Peyer's patch (tissue), 4 donors: Measurements from ENCODE around the gene PTPRM. TPM values are rescaled to one million over a fixed set of nuclear protein-coding genes. Genes with fewer than 3 reads are reported as not detected.

Experiments
- DNase-seq, 3 donors: peaks; one replicate each; pipeline ENCODE4 v3.0.0-alpha.2; 2017 to 2019
- H3K27ac ChIP-seq, 4 donors: fragments of 200-600 bp; sonication (generic); one replicate each; pipeline ENCODE4 v1.5.1; 2016 to 2019
- H3K27me3 ChIP-seq, 2 donors: fragments of 200-600 bp; sonication (generic); one replicate each; pipeline ENCODE4 v1.5.1; 2019
- H3K36me3 ChIP-seq, 3 donors: fragments of 200-600 bp; sonication (generic); one replicate each; pipeline ENCODE4 v1.5.1; 2016 to 2019
- H3K4me1 ChIP-seq, 4 donors: fragments of 200-600 bp; sonication (generic); one replicate each; pipeline ENCODE4 v1.5.1; 2016 to 2019
- H3K4me3 ChIP-seq, 4 donors: fragments of 200-600 bp; sonication (generic); 1 replicate in 3 of 4; 2 replicates in 1 of 4; pipeline ENCODE4 v1.5.1; 2016 to 2019; ENCODE audit warnings: mild to moderate bottlenecking in 1 of 4
- H3K9me3 ChIP-seq, 4 donors: fragments of 200-600 bp; sonication (generic); one replicate each; pipeline ENCODE4 v1.5.1; 2016 to 2019; ENCODE audit warnings: mild to moderate bottlenecking in 1 of 4
- CTCF ChIP-seq, 6 experiments: fragments of 450-650 bp in 4 of 6; fragments of 200-600 bp in 2 of 6; sonication (generic) in 1 of 6; IDR thresholded peaks; one replicate each; pipeline ENCODE4 v1.5.1; 2017 to 2019; ENCODE audit warnings: antibody characterized with exemption in 6 of 6, mild to moderate bottlenecking in 3 of 6, moderate library complexity in 1 of 6
- POLR2A ChIP-seq, 2 donors: fragments of 450-650 bp; IDR thresholded peaks; one replicate each; pipeline ENCODE4 v1.5.1; 2017; ENCODE audit warnings: antibody characterized with exemption in 2 of 2, mild to moderate bottlenecking in 2 of 2, moderate library complexity in 2 of 2
- total RNA-seq, 4 donors: library from RNA; depleted of rRNA; stranded (reverse); fragments of >200 nt; gene quantifications; one replicate each; pipeline ENCODE4 v1.1.0, GENCODE V29; 2016

The PTPRM gene
- total RNA-seq, 4 donors from 2014 or later = 39.6 to 211 (median 80.3) TPM

GRCh38 chr18:7950380-7951136, 383.4 kb downstream of the PTPRM start:
- TF ChIP-seq CTCF (IDR thresholded peaks at IDR 0.05) = peak in 1 of 6 experiments; percentile 28
- no peak for TF ChIP-seq POLR2A (IDR thresholded peaks at IDR 0.05)
- DNase-seq = peak in 1 of 3 donors; percentile 66
- Histone ChIP-seq H3K27ac (peak overlapping the region in 2 of 4 donors; percentile 52 to 74), H3K36me3 (no peaks in the 10 kb centered on the region), H3K4me3 (no peak overlapping the region), H3K27me3 (no peaks in the 10 kb centered on the region), H3K4me1 (peaks cover 0 to 13% (median 0%) of the 10 kb centered on the region in 4 donors), H3K9me3 (no peaks in the 10 kb centered on the region)

GRCh38 chr18:7953095-7953958, 386.2 kb downstream of the PTPRM start:
- H3K36me3 ChIP-seq = no peaks in the 10 kb centered on the region
- no peaks in the 10 kb centered on the region for H3K27me3 ChIP-seq
- no peak for TF ChIP-seq CTCF (IDR thresholded peaks at IDR 0.05)
- TF ChIP-seq POLR2A (IDR thresholded peaks at IDR 0.05) = no peak
- H3K27ac ChIP-seq = peak overlapping the region in 1 of 4 donors; percentile 66
- no peak for DNase-seq
- H3K4me1 ChIP-seq = no peaks in the 10 kb centered on the region
- H3K4me3 ChIP-seq = no peak overlapping the region
- no peaks in the 10 kb centered on the region for H3K9me3 ChIP-seq

GRCh38 chr18:7954238-7954637, 387.1 kb downstream of the PTPRM start:
- H3K27ac ChIP-seq = no peak overlapping the region
- TF ChIP-seq CTCF (IDR thresholded peaks at IDR 0.05) (no peak), POLR2A (IDR thresholded peaks at IDR 0.05) (no peak)
- no peaks in the 10 kb centered on the region for H3K36me3 ChIP-seq
- DNase-seq = no peak
- H3K4me3 ChIP-seq = no peak overlapping the region
- H3K9me3 ChIP-seq = no peaks in the 10 kb centered on the region
- no peaks in the 10 kb centered on the region for H3K27me3 ChIP-seq
- H3K4me1 ChIP-seq = no peaks in the 10 kb centered on the region

GRCh38 chr18:7955175-7955574, 388.1 kb downstream of the PTPRM start:
- no peak for TF ChIP-seq POLR2A (IDR thresholded peaks at IDR 0.05)
- TF ChIP-seq CTCF (IDR thresholded peaks at IDR 0.05) = no peak
- Histone ChIP-seq H3K4me1 (no peaks in the 10 kb centered on the region), H3K27ac (no peak overlapping the region), H3K4me3 (no peak overlapping the region), H3K36me3 (no peaks in the 10 kb centered on the region), H3K27me3 (no peaks in the 10 kb centered on the region), H3K9me3 (no peaks in the 10 kb centered on the region)
- DNase-seq = no peak

GRCh38 chr18:7957297-7957696, 390.2 kb downstream of the PTPRM start:
- H3K4me3 ChIP-seq = no peak overlapping the region
- DNase-seq = no peak
- no peaks in the 10 kb centered on the region for H3K36me3 ChIP-seq
- H3K27me3 ChIP-seq = no peaks in the 10 kb centered on the region
- no peaks in the 10 kb centered on the region for H3K4me1 ChIP-seq
- no peak for TF ChIP-seq CTCF (IDR thresholded peaks at IDR 0.05)
- TF ChIP-seq POLR2A (IDR thresholded peaks at IDR 0.05) = no peak
- no peak overlapping the region for H3K27ac ChIP-seq
- H3K9me3 ChIP-seq = no peaks in the 10 kb centered on the region
